Ishikawa (cell line): ENCODE measurements around the gene ATP5F1D.

Experiments
- CEBPB ChIP-seq: IDR thresholded peaks from 2 replicates; pipeline ENCODE4 v1.6.1; 2012
- CREB1 ChIP-seq: IDR thresholded peaks from 2 replicates; pipeline ENCODE4 v1.6.1; 2012; ENCODE audit warnings: low read depth
- EGR1 ChIP-seq: IDR thresholded peaks from 2 replicates; pipeline ENCODE4 v1.6.1; 2012
- EP300 ChIP-seq: IDR thresholded peaks from 2 replicates; pipeline ENCODE4 v1.6.1; 2012; ENCODE audit warnings: borderline replicate concordance
- FOXM1 ChIP-seq: IDR thresholded peaks from 2 replicates; pipeline ENCODE4 v1.6.1; 2012; ENCODE audit warnings: low read depth, borderline replicate concordance
- NFIC ChIP-seq: IDR thresholded peaks from 2 replicates; pipeline ENCODE4 v1.6.1; 2012
- RAD21 ChIP-seq: IDR thresholded peaks from 2 replicates; pipeline ENCODE4 v1.6.1; 2012; ENCODE audit warnings: low read depth
- TAF1 ChIP-seq: IDR thresholded peaks from 2 replicates; pipeline ENCODE4 v1.6.1; 2012; ENCODE audit warnings: low read depth, mild to moderate bottlenecking
- TCF12 ChIP-seq: IDR thresholded peaks from 2 replicates; pipeline ENCODE4 v1.6.1; 2012; ENCODE audit warnings: low read depth
- TEAD4 ChIP-seq: IDR thresholded peaks from 2 replicates; pipeline ENCODE4 v1.6.1; 2012
- YY1 ChIP-seq: IDR thresholded peaks from 2 replicates; pipeline ENCODE4 v1.6.1; 2012; ENCODE audit warnings: low read depth
- ZBTB7A ChIP-seq: IDR thresholded peaks from 2 replicates; pipeline ENCODE4 v1.6.1; 2012; ENCODE audit warnings: low read depth
- TF ChIP-seq, protein P1 (sequence below): IDR thresholded peaks from 2 replicates; pipeline ENCODE4 v1.6.1; 2012; ENCODE audit warnings: low read depth, mild to moderate bottlenecking
- TF ChIP-seq, protein P2 (sequence below): IDR thresholded peaks from 2 replicates; pipeline ENCODE4 v1.6.1; 2012
- TF ChIP-seq, protein P3 (sequence below): IDR thresholded peaks from 2 replicates; pipeline ENCODE4 v1.6.1; 2012

ATP5F1D gene

DNA sequence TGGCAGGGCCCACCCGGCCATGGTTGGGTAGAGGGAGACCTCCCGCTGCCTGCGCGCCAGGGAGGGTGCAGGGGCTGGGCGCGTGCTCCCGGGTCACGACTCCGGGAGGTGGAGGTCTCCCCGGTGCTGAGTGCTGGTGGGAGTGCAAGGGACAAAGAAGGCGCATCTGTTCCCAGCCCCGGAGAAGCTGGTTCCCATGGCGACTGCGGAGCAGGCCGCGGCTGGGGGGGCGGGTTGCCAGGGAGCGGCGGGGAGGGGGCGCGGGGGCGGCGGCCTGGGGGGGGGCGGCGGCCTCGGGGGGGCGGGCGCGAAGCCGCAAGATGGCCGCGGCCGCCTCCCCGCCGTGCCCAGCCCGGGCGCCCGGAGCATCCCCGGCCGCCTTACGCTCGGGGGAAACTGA is 5.0 kb upstream of the ATP5F1D start:
- TF ChIP-seq TCF12: no peak
- TF ChIP-seq, protein P1, sequence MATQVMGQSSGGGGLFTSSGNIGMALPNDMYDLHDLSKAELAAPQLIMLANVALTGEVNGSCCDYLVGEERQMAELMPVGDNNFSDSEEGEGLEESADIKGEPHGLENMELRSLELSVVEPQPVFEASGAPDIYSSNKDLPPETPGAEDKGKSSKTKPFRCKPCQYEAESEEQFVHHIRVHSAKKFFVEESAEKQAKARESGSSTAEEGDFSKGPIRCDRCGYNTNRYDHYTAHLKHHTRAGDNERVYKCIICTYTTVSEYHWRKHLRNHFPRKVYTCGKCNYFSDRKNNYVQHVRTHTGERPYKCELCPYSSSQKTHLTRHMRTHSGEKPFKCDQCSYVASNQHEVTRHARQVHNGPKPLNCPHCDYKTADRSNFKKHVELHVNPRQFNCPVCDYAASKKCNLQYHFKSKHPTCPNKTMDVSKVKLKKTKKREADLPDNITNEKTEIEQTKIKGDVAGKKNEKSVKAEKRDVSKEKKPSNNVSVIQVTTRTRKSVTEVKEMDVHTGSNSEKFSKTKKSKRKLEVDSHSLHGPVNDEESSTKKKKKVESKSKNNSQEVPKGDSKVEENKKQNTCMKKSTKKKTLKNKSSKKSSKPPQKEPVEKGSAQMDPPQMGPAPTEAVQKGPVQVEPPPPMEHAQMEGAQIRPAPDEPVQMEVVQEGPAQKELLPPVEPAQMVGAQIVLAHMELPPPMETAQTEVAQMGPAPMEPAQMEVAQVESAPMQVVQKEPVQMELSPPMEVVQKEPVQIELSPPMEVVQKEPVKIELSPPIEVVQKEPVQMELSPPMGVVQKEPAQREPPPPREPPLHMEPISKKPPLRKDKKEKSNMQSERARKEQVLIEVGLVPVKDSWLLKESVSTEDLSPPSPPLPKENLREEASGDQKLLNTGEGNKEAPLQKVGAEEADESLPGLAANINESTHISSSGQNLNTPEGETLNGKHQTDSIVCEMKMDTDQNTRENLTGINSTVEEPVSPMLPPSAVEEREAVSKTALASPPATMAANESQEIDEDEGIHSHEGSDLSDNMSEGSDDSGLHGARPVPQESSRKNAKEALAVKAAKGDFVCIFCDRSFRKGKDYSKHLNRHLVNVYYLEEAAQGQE: no peak
- TF ChIP-seq, protein P2, sequence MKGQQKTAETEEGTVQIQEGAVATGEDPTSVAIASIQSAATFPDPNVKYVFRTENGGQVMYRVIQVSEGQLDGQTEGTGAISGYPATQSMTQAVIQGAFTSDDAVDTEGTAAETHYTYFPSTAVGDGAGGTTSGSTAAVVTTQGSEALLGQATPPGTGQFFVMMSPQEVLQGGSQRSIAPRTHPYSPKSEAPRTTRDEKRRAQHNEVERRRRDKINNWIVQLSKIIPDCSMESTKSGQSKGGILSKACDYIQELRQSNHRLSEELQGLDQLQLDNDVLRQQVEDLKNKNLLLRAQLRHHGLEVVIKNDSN: no peak
- TF ChIP-seq TAF1: no peak

DNA sequence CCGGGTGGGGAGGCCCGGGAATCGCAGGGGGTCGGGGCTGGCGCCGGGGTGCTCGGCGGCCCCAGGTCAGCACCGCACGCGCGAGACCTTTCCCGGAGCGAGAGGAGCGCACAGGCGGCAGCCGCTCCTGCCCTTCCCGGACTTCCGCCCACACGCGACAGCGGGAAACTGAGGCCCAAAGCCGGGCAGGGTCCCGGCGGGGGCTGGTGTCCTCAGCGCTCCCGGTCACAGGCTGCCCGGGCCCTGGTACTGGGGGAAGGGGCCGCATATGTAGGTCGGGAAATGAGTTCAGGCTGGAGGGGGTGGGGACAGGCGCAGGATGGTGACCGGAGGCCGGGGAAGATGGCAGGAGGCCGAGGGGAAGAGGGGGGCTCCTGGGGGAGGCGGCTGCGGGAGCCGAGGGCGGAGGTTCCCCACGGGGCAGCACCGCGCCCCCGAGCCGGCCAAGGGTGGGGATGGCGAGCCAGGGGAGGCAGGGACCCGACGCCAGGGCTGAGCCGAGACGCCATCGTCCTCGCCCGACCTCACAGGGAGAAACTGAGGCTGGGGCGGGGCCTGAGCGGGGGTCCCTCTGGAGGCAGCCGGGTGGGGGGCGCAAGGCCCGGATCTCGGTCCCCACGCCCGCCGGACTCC is 4.4 kb upstream of the ATP5F1D start:
- TF ChIP-seq RAD21: no peak
- no peak; the same call in 1 of the 2 replicates for TF ChIP-seq TAF1
- peak; percentile 48; the same call in 1 of the 2 replicates for TF ChIP-seq ZBTB7A
- 0 out of 2 replicates have a peak, but pooled peaks have one; percentile 5 for TF ChIP-seq YY1
- TF ChIP-seq, protein P2: no peak
- TF ChIP-seq, protein P1: no peak
- TF ChIP-seq EGR1: no peak

DNA sequence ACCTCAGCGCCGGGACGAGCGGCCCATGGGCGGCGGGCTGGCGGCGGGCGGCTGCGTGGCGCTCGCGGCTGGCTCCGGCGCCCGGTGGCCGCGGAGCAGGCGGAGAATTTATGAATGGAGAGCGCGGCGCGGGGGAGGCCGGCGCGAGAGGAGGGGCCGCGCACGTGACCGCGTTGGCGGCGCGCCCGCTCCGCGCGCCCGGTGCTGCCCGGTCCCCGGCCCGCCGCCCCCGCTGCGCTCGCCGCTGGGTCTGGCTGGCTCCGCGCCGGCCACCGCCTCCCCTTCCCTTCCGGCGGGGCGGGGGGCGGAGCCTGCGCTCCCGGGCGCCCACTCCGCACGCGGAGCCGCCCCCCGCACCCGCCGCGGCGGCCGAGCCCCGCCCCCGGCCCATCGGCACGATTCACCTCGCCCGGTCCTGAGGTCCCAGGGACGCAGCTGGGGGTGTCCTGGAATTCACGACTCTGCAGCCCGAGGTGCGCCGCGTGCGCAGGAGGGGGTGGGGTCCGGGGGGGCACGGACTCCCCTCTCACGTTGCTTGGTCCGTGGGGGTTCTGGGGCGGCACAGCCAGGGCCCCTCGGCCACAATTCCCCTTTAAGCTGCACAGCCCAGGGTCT is 3.7 kb upstream of the ATP5F1D start, which contains the start of gene CBARP:
CBARP (minus strand) TSS at position 252 of the 615 bp plus-strand sequence. CDS start 1,905 bp downstream, outside the sequence.
- TF ChIP-seq YY1: 0 out of 2 replicates have a peak, but pooled peaks have one; percentile 1
- TF ChIP-seq FOXM1: no peak
- TF ChIP-seq, protein P2: peak; percentile 85
- peak; percentile 22; the same call in 1 of the 2 replicates for TF ChIP-seq EGR1
- TF ChIP-seq EP300: no peak
- TF ChIP-seq RAD21: no peak
- no peak; the same call in 1 of the 2 replicates for TF ChIP-seq TAF1
- TF ChIP-seq ZBTB7A: peak; percentile 88
- no peak; the same call in 1 of the 2 replicates for TF ChIP-seq NFIC

DNA sequence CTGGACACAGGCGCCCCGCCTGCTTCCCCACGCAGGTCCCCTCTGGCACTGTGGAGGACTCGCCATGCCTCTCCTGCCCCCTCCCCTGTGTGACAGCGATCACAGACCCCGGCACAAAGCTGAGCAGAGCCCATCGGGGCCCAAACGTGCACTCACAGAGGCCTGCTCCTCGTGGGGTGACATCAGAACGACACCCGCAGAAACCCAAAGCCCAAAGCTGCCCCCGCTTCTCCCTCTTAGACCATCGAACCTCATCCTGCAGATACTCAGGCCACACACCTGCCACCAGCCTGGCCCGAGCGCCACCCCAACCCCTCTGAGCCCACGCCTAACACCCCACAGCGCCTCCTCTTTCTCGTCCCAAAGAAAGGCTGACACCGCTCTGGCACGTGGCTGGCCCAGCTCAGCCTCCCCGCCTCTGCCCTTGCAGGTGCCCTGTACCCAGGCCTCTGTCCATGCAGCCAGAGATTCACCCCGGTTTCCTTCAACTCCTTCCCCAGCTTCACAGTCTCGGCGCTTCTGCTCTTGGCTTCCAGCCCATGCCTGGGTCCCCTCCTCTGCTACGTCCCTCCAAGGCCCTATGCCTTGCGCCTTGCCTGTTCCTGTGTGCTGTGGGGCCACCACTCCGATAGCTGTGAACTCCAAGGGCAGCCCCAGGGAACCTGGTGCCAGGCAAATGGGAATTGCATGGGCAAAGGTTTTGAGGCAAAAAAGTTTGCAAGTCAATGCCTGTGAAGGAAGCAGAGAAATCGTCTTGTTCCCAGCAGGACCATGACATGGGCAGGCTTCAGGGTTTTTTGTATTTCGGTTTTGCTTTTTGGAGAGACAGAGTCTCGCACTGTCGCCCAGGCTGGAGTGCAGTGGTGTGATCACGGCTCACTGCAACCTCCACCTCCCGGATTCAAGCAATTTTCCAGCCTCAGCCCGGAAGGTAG is 2.9 kb upstream of the ATP5F1D start:
- TF ChIP-seq TCF12 (no peak), EP300 (no peak), EGR1 (no peak), NFIC (no peak), FOXM1 (no peak), CREB1 (no peak), YY1 (no peak), TAF1 (no peak), RAD21 (no peak), ZBTB7A (no peak), TEAD4 (no peak), CEBPB (no peak)
- TF ChIP-seq, protein P3, sequence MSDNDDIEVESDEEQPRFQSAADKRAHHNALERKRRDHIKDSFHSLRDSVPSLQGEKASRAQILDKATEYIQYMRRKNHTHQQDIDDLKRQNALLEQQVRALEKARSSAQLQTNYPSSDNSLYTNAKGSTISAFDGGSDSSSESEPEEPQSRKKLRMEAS: no peak
- TF ChIP-seq, protein P2: no peak
- TF ChIP-seq, protein P1: no peak
